ENCODE data around the gene MEX3A. TPM values are rescaled to one million over a fixed set of nuclear protein-coding genes. Genes with fewer than 3 reads are reported as not detected.
"Not testable (repeated sequence)": the region's sequence is repeated elsewhere in the genome, so short reads cannot be mapped to it uniquely, and the experiment has no call there.

MEX3A gene
- total RNA-seq, 1 donor from 2014 or later, result 7.1 TPM

- DNase-seq (ENCODE audit: low read depth), result no peak
These were observed 2.5 kb downstream of the MEX3A start for GRCh38 chr1:156079762-156080161.

- DNase-seq (ENCODE audit: low read depth), result no peak
These were observed 3.5 kb downstream of the MEX3A start for GRCh38 chr1:156078728-156079127.

GRCh38 chr1:156077430-156077760 is 4.9 kb downstream of the MEX3A start:
- DNase-seq (ENCODE audit: low read depth), result no peak

GRCh38 chr1:156076609-156077429 is 5.4 kb downstream of the MEX3A start:
- no peak for DNase-seq (ENCODE audit: low read depth)

GRCh38 chr1:156075775-156076204 is 6.5 kb downstream of the MEX3A start:
- DNase-seq (ENCODE audit: low read depth), result no peak

- no peak for DNase-seq (ENCODE audit: low read depth)
These were observed 7.1 kb downstream of the MEX3A start for GRCh38 chr1:156075162-156075561.

- DNase-seq (ENCODE audit: low read depth), result no peak
These were observed 7.6 kb downstream of the MEX3A start for GRCh38 chr1:156074661-156075060.

- DNase-seq (ENCODE audit: low read depth), result no peak
These were observed 8.5 kb downstream of the MEX3A start for GRCh38 chr1:156073740-156074139.

- DNase-seq (ENCODE audit: low read depth), result no peak
These were observed 9.1 kb downstream of the MEX3A start for GRCh38 chr1:156073110-156073687.

- no peak for DNase-seq (ENCODE audit: low read depth)
These were observed 10.0 kb downstream of the MEX3A start for GRCh38 chr1:156072251-156072650.

- not testable (repeated sequence) for DNase-seq (ENCODE audit: low read depth)
These were observed 10.9 kb downstream of the MEX3A start for GRCh38 chr1:156071332-156071816.

GRCh38 chr1:156070548-156070947 is 11.7 kb downstream of the MEX3A start:
- DNase-seq (ENCODE audit: low read depth), result no peak

GRCh38 chr1:156069490-156070455 is 12.5 kb downstream of the MEX3A start:
- DNase-seq (ENCODE audit: low read depth), result no peak

- no peak for DNase-seq (ENCODE audit: low read depth)
These were observed 15.0 kb downstream of the MEX3A start for GRCh38 chr1:156067262-156067661.

GRCh38 chr1:156065871-156066270 is 16.4 kb downstream of the MEX3A start:
- DNase-seq (ENCODE audit: low read depth), result no peak

GRCh38 chr1:156065212-156065611 is 17.1 kb downstream of the MEX3A start:
- DNase-seq (ENCODE audit: low read depth), result no peak

GRCh38 chr1:156064615-156065014 is 17.6 kb downstream of the MEX3A start:
- no peak for DNase-seq (ENCODE audit: low read depth)

- DNase-seq (ENCODE audit: low read depth), result no peak
These were observed 18.3 kb downstream of the MEX3A start for GRCh38 chr1:156063997-156064285.

- DNase-seq (ENCODE audit: low read depth), result no peak
These were observed 20.1 kb downstream of the MEX3A start for GRCh38 chr1:156062189-156062588.

- DNase-seq (ENCODE audit: low read depth), result no peak
These were observed 21.2 kb downstream of the MEX3A start, which contains the start of gene RAB25 for GRCh38 chr1:156060937-156061636. Gene RAB25 (plus strand): TSS chr1:156061160. CDS start chr1:156061401, 241 bp downstream.

- DNase-seq (ENCODE audit: low read depth), result no peak
These were observed 25.9 kb downstream of the MEX3A start for GRCh38 chr1:156056326-156056849.
